H1 (cell line): ENCODE data around the gene SPIRE1. TPM values are rescaled to one million over a fixed set of nuclear protein-coding genes. Genes with fewer than 3 reads are reported as not detected.

Experiments used
- CTCF ChIA-PET: fragments of 300-600 bp; sonication (Branson Sonifier 250); formaldehyde crosslinking; loops from one replicate; lab custom pipeline; 2021; ENCODE audit not compliant: partially characterized antibody; lab: Charles Lee
- POLR2A ChIA-PET: fragments of 300-600 bp; sonication (Branson Sonifier 250); formaldehyde crosslinking; loops from one replicate; lab custom pipeline; 2021; ENCODE audit warnings: inconsistent platforms; ENCODE audit not compliant: partially characterized antibody; lab: Charles Lee
- DNase-seq, 2 experiments: peaks; one replicate each; pipeline versions ENCODE4 v3.0.0 to v3.0.0-alpha.2; 2010 to 2022; ENCODE audit warnings: low spot score in 2 of 2, low read depth in 1 of 2, mixed read lengths in 1 of 2
- FAIRE-seq: peaks from 2 replicates; lab custom pipeline; 2011; peaks lifted over from hg19 to GRCh38; lab: Jason Lieb, UNC
- H2AFZ ChIP-seq: 2 replicates; pipeline ENCODE4 v1.8.1; 2012; ENCODE audit warnings: low read length, inconsistent platforms
- H2AK5ac ChIP-seq: 2 replicates; pipeline ENCODE4 v1.6.1; 2013; ENCODE audit warnings: low read depth, low read length
- H2BK120ac ChIP-seq: replicated peaks from 2 replicates; pipeline ENCODE3; 2013; ENCODE audit warnings: low read depth, low read length, inconsistent platforms
- H2BK12ac ChIP-seq: 2 replicates; pipeline ENCODE4 v1.6.1; 2013; ENCODE audit warnings: low read depth, low read length
- H2BK15ac ChIP-seq: 2 replicates; pipeline ENCODE4 v1.6.1; 2013; ENCODE audit warnings: low read length
- H2BK20ac ChIP-seq: 2 replicates; pipeline ENCODE4 v1.6.1; 2013; ENCODE audit warnings: low read length
- H2BK5ac ChIP-seq: 2 replicates; pipeline ENCODE4 v1.6.1; 2013; ENCODE audit warnings: low read depth, low read length
- H3K14ac ChIP-seq: 2 replicates; pipeline ENCODE4 v1.6.1; 2013; ENCODE audit warnings: inconsistent platforms; ENCODE audit not compliant: insufficient read length
- H3K18ac ChIP-seq: 2 replicates; pipeline ENCODE4 v1.6.1; 2013; ENCODE audit warnings: low read length; ENCODE audit errors: extremely low read depth
- H3K23ac ChIP-seq: 2 replicates; pipeline ENCODE4 v1.6.1; 2013; ENCODE audit warnings: inconsistent platforms; ENCODE audit not compliant: insufficient read length
- H3K23me2 ChIP-seq: 2 replicates; pipeline ENCODE4 v1.6.1; 2013; ENCODE audit warnings: low read depth, low read length
- H3K27ac ChIP-seq: 2 replicates; pipeline ENCODE4 v1.6.1; 2011; ENCODE audit warnings: low read depth, low read length, inconsistent platforms
- H3K27me3 ChIP-seq, 4 experiments: replicated peaks in 1 of 4; 1 replicate in 1 of 4; 2 replicates in 3 of 4; pipeline versions ENCODE4 v1.6.1 to v1.8.1; 2011 to 2013; ENCODE audit warnings: low read length in 3 of 4, mild to moderate bottlenecking in 3 of 4, inconsistent platforms in 2 of 4, mixed read lengths in 2 of 4, moderate library complexity in 1 of 4; ENCODE audit not compliant: control insufficient read depth in 3 of 4, insufficient read depth in 3 of 4; ENCODE audit errors: extremely low read depth in 1 of 4
- H3K36me3 ChIP-seq, 4 experiments: 2 replicates each; pipeline versions ENCODE4 v1.6.1 to v1.8.1; 2011 to 2013; ENCODE audit warnings: mild to moderate bottlenecking in 4 of 4, low read length in 3 of 4, moderate library complexity in 2 of 4, control low read depth in 1 of 4, inconsistent platforms in 1 of 4; ENCODE audit not compliant: insufficient read depth in 4 of 4, control insufficient read depth in 2 of 4
- H3K4ac ChIP-seq: replicated peaks from 2 replicates; pipeline ENCODE3; 2013; ENCODE audit warnings: low read length, low read depth, mixed read lengths, inconsistent platforms; ENCODE audit not compliant: insufficient read length
- H3K4me1 ChIP-seq, 4 experiments: replicated peaks in 1 of 4; 1 replicate in 1 of 4; 2 replicates in 3 of 4; pipeline versions ENCODE4 v1.6.1 to v1.8.1; 2011 to 2013; ENCODE audit warnings: low read length in 3 of 4, inconsistent platforms in 2 of 4, mixed read lengths in 1 of 4; ENCODE audit not compliant: insufficient read depth in 4 of 4, control insufficient read depth in 3 of 4
- H3K4me2 ChIP-seq, 2 experiments: 2 replicates each; pipeline versions ENCODE4 v1.6.1 to v1.8.1; 2011 to 2013; ENCODE audit warnings: low read depth in 2 of 2, low read length in 2 of 2, control low read depth in 1 of 2, inconsistent platforms in 1 of 2, mild to moderate bottlenecking in 1 of 2; ENCODE audit not compliant: insufficient read depth in 1 of 2
- H3K4me3 ChIP-seq, 4 experiments: fragments of 200-600, 300-600 bp in 1 of 4; sonication (generic), shearing (Covaris generic), sonication (Bioruptor Twin) in 1 of 4; 2 replicates each; pipeline versions ENCODE4 v1.5.1 to v1.8.1; 2011 to 2016; ENCODE audit warnings: low read length in 4 of 4, low read depth in 3 of 4, control low read depth in 2 of 4, inconsistent platforms in 2 of 4, mild to moderate bottlenecking in 2 of 4, mixed read lengths in 1 of 4, moderate library complexity in 1 of 4; ENCODE audit not compliant: insufficient read depth in 2 of 4; ENCODE audit errors: extremely low read depth in 1 of 4
- H3K56ac ChIP-seq: replicated peaks from 2 replicates; pipeline ENCODE3; 2013; ENCODE audit warnings: low read depth, mild to moderate bottlenecking, mixed read lengths, low read length, inconsistent platforms; ENCODE audit not compliant: insufficient read length
- H3K79me1 ChIP-seq: 2 replicates; pipeline ENCODE4 v1.6.1; 2013; ENCODE audit warnings: low read depth, low read length, control low read depth
- H3K79me2 ChIP-seq, 2 experiments: 2 replicates each; pipeline versions ENCODE4 v1.6.1 to v1.8.1; 2012 to 2013; ENCODE audit warnings: low read length in 2 of 2, mild to moderate bottlenecking in 2 of 2, inconsistent platforms in 1 of 2; ENCODE audit not compliant: insufficient read depth in 2 of 2, control insufficient read depth in 1 of 2
- H3K9ac ChIP-seq, 4 experiments: replicated peaks in 1 of 4; 1 replicate in 1 of 4; 2 replicates in 3 of 4; pipeline versions ENCODE4 v1.6.1 to v1.8.1; 2011 to 2013; ENCODE audit warnings: low read depth in 3 of 4, low read length in 3 of 4, control low read depth in 2 of 4, mild to moderate bottlenecking in 2 of 4, moderate library complexity in 2 of 4, inconsistent platforms in 1 of 4; ENCODE audit errors: extremely low read depth in 1 of 4
- H3K9me3 ChIP-seq, 2 experiments: 2 replicates each; pipeline versions ENCODE4 v1.6.1 to v1.8.1; 2012 to 2013; ENCODE audit warnings: mild to moderate bottlenecking in 2 of 2, moderate library complexity in 2 of 2, control low read depth in 1 of 2, inconsistent platforms in 1 of 2, low read depth in 1 of 2, low read length in 1 of 2, mixed read lengths in 1 of 2; ENCODE audit not compliant: insufficient read depth in 2 of 2
- H4K20me1 ChIP-seq, 2 experiments: replicated peaks in 1 of 2; 2 replicates each; pipeline versions ENCODE3 to v1.8.1; 2011 to 2013; ENCODE audit warnings: inconsistent platforms in 2 of 2, low read length in 2 of 2, mild to moderate bottlenecking in 1 of 2; ENCODE audit not compliant: insufficient read depth in 2 of 2, control insufficient read depth in 1 of 2
- H4K5ac ChIP-seq: 2 replicates; pipeline ENCODE4 v1.6.1; 2013; ENCODE audit warnings: low read length, low read depth, mixed read lengths, inconsistent platforms; ENCODE audit not compliant: insufficient read length
- H4K8ac ChIP-seq: 2 replicates; pipeline ENCODE4 v1.8.0; 2013; ENCODE audit warnings: mild to moderate bottlenecking, moderate library complexity, low read length, inconsistent platforms; ENCODE audit not compliant: insufficient read depth; ENCODE audit errors: extremely low read depth
- H4K91ac ChIP-seq: replicated peaks from 2 replicates; pipeline ENCODE3; 2013; ENCODE audit warnings: low read length, mixed read lengths, inconsistent platforms; ENCODE audit not compliant: insufficient read length
- CREB1 ChIP-seq: IDR thresholded peaks from 2 replicates; pipeline ENCODE4 v1.6.1; 2012; ENCODE audit warnings: inconsistent platforms
- EP300 ChIP-seq, 2 experiments: IDR thresholded peaks; 1 replicate in 1 of 2; 2 replicates in 1 of 2; pipeline ENCODE4 v1.6.1; 2011 to 2012; ENCODE audit warnings: low read depth in 2 of 2, low read length in 2 of 2, mild to moderate bottlenecking in 2 of 2, borderline replicate concordance in 1 of 2, inconsistent platforms in 1 of 2, moderate library complexity in 1 of 2
- JUN ChIP-seq: IDR thresholded peaks from 2 replicates; pipeline ENCODE4 v1.6.1; 2011; ENCODE audit warnings: low read depth, mild to moderate bottlenecking, improper control_type of control experiment, low read length
- MAFK ChIP-seq: IDR thresholded peaks from 2 replicates; pipeline ENCODE4 v1.6.1; 2012; ENCODE audit warnings: low read depth, mild to moderate bottlenecking, improper control_type of control experiment, low read length
- POU5F1 ChIP-seq: IDR thresholded peaks from 2 replicates; pipeline ENCODE4 v1.6.1; 2011; ENCODE audit warnings: low read depth, mild to moderate bottlenecking, low read length, moderate library complexity
- SRF ChIP-seq: IDR thresholded peaks from 2 replicates; pipeline ENCODE4 v1.6.1; 2011; ENCODE audit warnings: mild to moderate bottlenecking, low read depth, low read length, moderate library complexity
- TCF12 ChIP-seq: IDR thresholded peaks from 2 replicates; pipeline ENCODE4 v1.6.1; 2011; ENCODE audit warnings: low read depth, mild to moderate bottlenecking, low read length
- WGBS, 2 experiments: shearing (Covaris generic) in 1 of 2; methylation state at CpG; one replicate each; pipeline versions ENCODE4 v1.1.6 to v1.1.7; 2013 to 2015; ENCODE audit warnings: low lambda C conversion rate in 2 of 2, mixed read lengths in 2 of 2, inconsistent platforms in 1 of 2, low coverage in 1 of 2, missing lambda C conversion rate in 1 of 2; ENCODE audit not compliant: insufficient replicate concordance in 2 of 2, insufficient coverage in 1 of 2, insufficient read length in 1 of 2; ENCODE audit errors: extremely low coverage in 1 of 2, missing lambda C conversion rate in 1 of 2; 5-methylcytosine and 5-hydroxymethylcytosine counted together
- polyA plus RNA-seq, 7 experiments: library from polyadenylated mRNA; depleted of rRNA in 3 of 7; stranded (reverse) in 5 of 7; unstranded in 2 of 7; fragments of >200 nt in 5 of 7; fragments of 200-250 nt in 2 of 7; gene quantifications; 1 replicate in 5 of 7; 2 replicates in 1 of 7; 4 replicates in 1 of 7; pipeline versions ENCODE4 v1.2.1 to v1.2.3, GENCODE V29; 2011 to 2013; ENCODE audit warnings: missing spikeins in 2 of 7, mixed read lengths in 2 of 7
- total RNA-seq: library from RNA; stranded (reverse); fragmentation: NEBNext Ultra II Directional; extraction: Animal tissue kit (Norgen Biotek cat#: 25700); gene quantifications from 2 replicates; pipeline ENCODE4 v1.2.1, GENCODE V29; 2021

SPIRE1 gene
- total and polyA plus RNA-seq, 2 of the 8 experiments (the other 6 are each of a cell fraction or from before 2014, with no cell fraction given) = 6.0 to 21.5 TPM

DNA sequence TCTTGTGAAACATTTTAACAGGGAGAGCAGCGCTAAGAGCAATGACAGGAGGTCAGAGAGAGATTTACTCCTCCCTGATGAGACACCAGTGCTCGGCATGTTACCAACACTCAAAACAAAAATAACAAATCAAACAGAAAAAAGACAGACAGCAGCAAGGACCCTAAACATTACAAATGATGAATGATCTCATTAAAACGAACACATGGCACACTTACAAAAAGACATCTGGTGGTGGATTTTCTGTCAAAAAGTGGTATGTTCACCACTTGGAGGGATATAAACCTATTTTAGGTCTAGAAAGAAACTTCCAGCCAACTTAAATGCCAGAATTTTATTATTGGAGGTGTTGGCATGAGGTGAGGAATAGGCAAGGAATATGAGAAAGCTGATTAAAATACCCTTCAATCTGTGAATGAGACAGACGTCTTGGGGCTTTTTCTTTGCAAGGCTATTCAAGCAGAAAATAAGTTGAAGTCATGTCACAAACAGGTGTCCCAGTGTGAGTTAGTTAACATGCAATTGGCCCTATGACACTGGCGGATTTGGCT, 137.4 kb downstream of the SPIRE1 start:
- Histone ChIP-seq H4K20me1 (no peaks in the 10 kb centered on the region), H3K4me2 (no peak overlapping the region), H3K4ac (no peak overlapping the region), H3K27ac (no peak overlapping the region), H2BK20ac (no peak overlapping the region), H2BK15ac (no peak overlapping the region), H3K27me3 (no peaks in the 10 kb centered on the region), H2BK120ac (no peak overlapping the region), H3K14ac (no peak overlapping the region), H3K18ac (no peak overlapping the region), H2AK5ac (no peak overlapping the region), H3K36me3 (no peaks in the 10 kb centered on the region), H3K23ac (no peak overlapping the region), H3K79me2 (no peaks in the 10 kb centered on the region), H3K9ac (no peak overlapping the region), H4K5ac (no peak overlapping the region), H2AFZ (no peak overlapping the region), H3K9me3 (no peaks in the 10 kb centered on the region), H3K4me1 (no peaks in the 10 kb centered on the region), H3K79me1 (no peaks in the 10 kb centered on the region; the same call in 1 of the 2 replicates), H2BK12ac (no peak overlapping the region), H3K23me2 (no peaks in the 10 kb centered on the region), H4K8ac (no peak overlapping the region), H3K56ac (no peak overlapping the region), H4K91ac (no peak overlapping the region), H3K4me3 (no peak overlapping the region), H2BK5ac (no peak overlapping the region)
- peak; percentile 69 for FAIRE-seq
- 82% methylated on average over 5 of the region's 5 CpGs; no CpG with 5 or more reads in 1 of the 2 experiments for WGBS, 2 experiments
- TF ChIP-seq TCF12 = no peak
- TF ChIP-seq CREB1 = no peak
- no peak for TF ChIP-seq EP300 (IDR thresholded peaks at IDR 0.05; ENCODE audit: borderline replicate concordance in 1 of 2, low read depth in 2 of 2, low read length in 2 of 2)
- TF ChIP-seq MAFK = no peak
- TF ChIP-seq POU5F1 = no peak
- TF ChIP-seq JUN = no peak
- TF ChIP-seq SRF = no peak
- CTCF ChIA-PET = interaction anchor here (0.6 to 1.2 kb wide), 5 partner anchors 13 to 128 kb away, joined by 3 to 6 read pairs (median 4); no protein-coding TSS in a partner anchor
- no peak for DNase-seq
- POLR2A ChIA-PET = no interaction called here
